GM12878 (cell line): ENCODE measurements around the gene TFF2. TPM values are rescaled to one million over a fixed set of nuclear protein-coding genes. Genes with fewer than 3 reads are reported as not detected.

ENCODE experiments used
- ATAC-seq: fragments of 200-7000 bp; cut with Tn5 transposase; 3 replicates; pipeline ENCODE4 v1.9.1; 2020; ENCODE audit warnings: mild to moderate bottlenecking, moderate library complexity
- BruUV-seq: library from RNA; stranded (reverse); fragments of 400-500 nt; replicated peaks from 2 replicates; lab custom pipeline; 2021; lab: Mats Ljungman, UMichigan
- CTCF ChIA-PET: fragments of 300-600 bp; sonication (Branson Sonifier 250); formaldehyde crosslinking; extraction: SDS; loops from one replicate; lab custom pipeline; 2021; ENCODE audit warnings: inconsistent platforms; lab: Yijun Ruan, JAX
- POLR2A ChIA-PET: fragments of 350-600 bp; formaldehyde crosslinking; extraction: SDS; loops from one replicate; lab custom pipeline; 2021; ENCODE audit warnings: inconsistent platforms; lab: Charles Lee
- RAD21 ChIA-PET: fragments of 300-600 bp; sonication (Branson Sonifier 250); formaldehyde crosslinking; loops from one replicate; lab custom pipeline; 2023; ENCODE audit warnings: antibody characterized with exemption; ENCODE audit not compliant: unreplicated experiment; lab: Charles Lee
- SMC1A ChIA-PET: fragments of 300-600 bp; sonication (Branson Sonifier 250); formaldehyde crosslinking; loops from one replicate; lab custom pipeline; 2023; ENCODE audit not compliant: unreplicated experiment, uncharacterized antibody; lab: Charles Lee
- DNase-seq: peaks from one replicate; pipeline ENCODE4 v3.0.0-alpha.2; 2011; ENCODE audit warnings: low read depth, low spot score
- FAIRE-seq: peaks from 3 replicates; lab custom pipeline; 2011; peaks lifted over from hg19 to GRCh38; lab: Jason Lieb, UNC
- H2AFZ ChIP-seq: 2 replicates; pipeline ENCODE4 v1.6.0; 2011; ENCODE audit warnings: low read depth, low read length, control low read depth; ENCODE audit not compliant: control insufficient read depth
- H3K27ac ChIP-seq: 2 replicates; pipeline ENCODE4 v1.5.1; 2011; ENCODE audit warnings: control low read depth; ENCODE audit not compliant: control insufficient read depth, insufficient read depth
- H3K27me3 ChIP-seq, 2 experiments: replicated peaks in 1 of 2; 2 replicates each; pipeline versions ENCODE4 v1.6.0 to v1.6.1; 2011; ENCODE audit warnings: low read length in 1 of 2; ENCODE audit not compliant: control insufficient read depth in 2 of 2, insufficient read depth in 2 of 2
- H3K36me3 ChIP-seq, 2 experiments: 2 replicates each; pipeline ENCODE4 v1.5.1; 2011; ENCODE audit warnings: low read length in 1 of 2; ENCODE audit not compliant: control insufficient read depth in 2 of 2, insufficient read depth in 2 of 2
- H3K4me1 ChIP-seq: 2 replicates; pipeline ENCODE4 v1.6.1; 2011; ENCODE audit warnings: mild to moderate bottlenecking, low read length, moderate library complexity, mixed read lengths; ENCODE audit not compliant: control insufficient read depth, insufficient read depth
- H3K4me2 ChIP-seq: 2 replicates; pipeline ENCODE4 v1.6.0; 2011; ENCODE audit warnings: control low read depth; ENCODE audit not compliant: control insufficient read depth, insufficient read depth
- H3K4me3 ChIP-seq: fragments of 200-600 bp; sonication (generic); 2 replicates; pipeline ENCODE4 v1.5.1; 2016
- H3K79me2 ChIP-seq: 2 replicates; pipeline ENCODE4 v1.6.0; 2011; ENCODE audit warnings: low read length; ENCODE audit not compliant: control insufficient read depth, insufficient read depth
- H3K9ac ChIP-seq: 2 replicates; pipeline ENCODE4 v1.8.0; 2011; ENCODE audit warnings: low read length, control low read depth, mixed read lengths; ENCODE audit not compliant: control insufficient read depth, insufficient read depth
- H3K9me3 ChIP-seq: replicated peaks from 3 replicates; pipeline ENCODE4 v1.5.1; 2011; ENCODE audit warnings: mild to moderate bottlenecking, low read length; ENCODE audit not compliant: control insufficient read depth, insufficient read depth
- H4K20me1 ChIP-seq: 2 replicates; pipeline ENCODE4 v1.6.0; 2011; ENCODE audit not compliant: control insufficient read depth, insufficient read depth
- HCFC1 ChIP-seq: fragments of 150-350 bp; IDR thresholded peaks from 2 replicates; pipeline ENCODE4 v1.6.1; 2014; ENCODE audit warnings: low read length
- POLR2AphosphoS2 ChIP-seq: IDR thresholded peaks from 2 replicates; pipeline ENCODE4 v1.6.1; 2011; ENCODE audit warnings: low read depth, mild to moderate bottlenecking, low read length, improper control_type of control experiment, moderate library complexity
- RAD51 ChIP-seq: fragments of 450-650 bp; IDR thresholded peaks from 2 replicates; pipeline ENCODE4 v1.6.1; 2016; ENCODE audit warnings: moderate library complexity, mild to moderate bottlenecking, inconsistent platforms
- RB1 ChIP-seq: fragments of 450-650 bp; formaldehyde crosslinking; IDR thresholded peaks from 2 replicates; pipeline ENCODE4 v1.6.1; 2017; ENCODE audit warnings: mild to moderate bottlenecking, borderline replicate concordance
- SPI1 ChIP-seq: IDR thresholded peaks from 2 replicates; pipeline ENCODE4 v1.6.1; 2011; ENCODE audit warnings: low read depth, mild to moderate bottlenecking, low read length, moderate library complexity, borderline replicate concordance; ENCODE audit not compliant: insufficient read depth
- YBX1 ChIP-seq: fragments of 450-650 bp; IDR thresholded peaks from 2 replicates; pipeline ENCODE4 v1.6.1; 2016; ENCODE audit warnings: antibody characterized with exemption
- ZBTB11 ChIP-seq: fragments of 450-650 bp; formaldehyde crosslinking; IDR thresholded peaks from 2 replicates; pipeline ENCODE4 v1.5.0; 2022; ENCODE audit warnings: mild to moderate bottlenecking, missing genetic modification characterization
- WGBS: methylation state at CpG from one replicate; pipeline ENCODE4 v1.1.6; 2016; ENCODE audit warnings: low lambda C conversion rate; ENCODE audit not compliant: insufficient replicate concordance, insufficient coverage; ENCODE audit errors: missing lambda C conversion rate; 5-methylcytosine and 5-hydroxymethylcytosine counted together
- in situ Hi-C: fragments of 300-500 bp; cut with MboI; formaldehyde crosslinking; loops from 9 replicates; pipeline ENCODE4 v1.14.3; 2018; ENCODE audit warnings: mixed read lengths
- intact Hi-C: fragments of 100-400 bp; cut with micrococcal nuclease; formaldehyde crosslinking; loops from one replicate; pipeline ENCODE4 v1.14.2; 2022; ENCODE audit not compliant: unreplicated experiment
- polyA plus RNA-seq, 11 experiments: library from polyadenylated mRNA; depleted of rRNA in 4 of 11; unstranded in 6 of 11; stranded (reverse) in 5 of 11; fragments of >200 nt; fragmentation: Nextera tagmentation in 4 of 11; fragmentation: Illumina TruSeq in 1 of 11; extraction: Ambion mirVana in 4 of 11; extraction: Trizol in 1 of 11; gene quantifications; 1 replicate in 1 of 11; 2 replicates in 10 of 11; pipeline versions ENCODE4 v1.2.1 to v1.2.3, GENCODE V29; 2011 to 2016; ENCODE audit warnings: inconsistent platforms in 2 of 11, missing spikeins in 2 of 11, low read depth in 1 of 11
- total RNA-seq, 4 experiments: library from RNA; depleted of rRNA in 3 of 4; stranded (reverse); fragments of >200 nt in 3 of 4; fragmentation: Illumina TruSeq in 1 of 4; extraction: Trizol in 1 of 4; gene quantifications; 2 replicates each; pipeline versions ENCODE4 v1.2.1 to v1.2.3, GENCODE V29; 2013 to 2021
- TF ChIP-seq, protein P1 (sequence below): IDR thresholded peaks from 2 replicates; pipeline ENCODE4 v1.6.1; 2012; ENCODE audit warnings: mild to moderate bottlenecking, low read depth, low read length

TFF2 gene
- total and polyA plus RNA-seq, 10 of the 15 experiments (the other 5 are each of a cell fraction or from before 2014, with no cell fraction given): 0.56 TPM; not detected in 9

DNA sequence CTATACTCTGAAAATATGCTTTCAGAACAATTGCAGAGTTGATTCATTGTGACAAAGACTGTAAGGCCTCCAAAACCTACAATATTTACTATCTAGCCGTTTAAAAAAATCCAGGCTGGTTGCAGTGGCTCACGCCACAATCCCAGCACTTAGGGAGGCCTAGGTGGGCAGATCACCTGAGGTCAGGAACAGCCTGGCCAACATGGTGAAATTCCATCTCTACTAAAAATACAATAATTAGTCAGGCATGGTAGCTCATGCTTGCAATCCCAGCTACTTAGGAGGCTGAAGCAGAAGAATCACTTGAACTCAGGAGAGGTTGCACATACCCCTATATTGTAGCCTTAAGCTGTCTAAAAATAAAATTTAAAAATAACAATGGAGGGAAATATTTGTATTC, 5.3 kb upstream of the TFF2 start:
- no peak for TF ChIP-seq RB1
- in situ Hi-C loops: no loop called here
- Histone ChIP-seq H3K9me3 (peaks cover 18% of the 10 kb centered on the region), H3K4me3 (no peak overlapping the region), H3K27me3 (no peaks in the 10 kb centered on the region), H3K4me2 (no peak overlapping the region), H3K27ac (no peak overlapping the region), H4K20me1 (no peaks in the 10 kb centered on the region), H2AFZ (no peak overlapping the region), H3K9ac (no peak overlapping the region), H3K79me2 (no peaks in the 10 kb centered on the region), H3K4me1 (no peaks in the 10 kb centered on the region), H3K36me3 (no peaks in the 10 kb centered on the region)
- ChIA-PET POLR2A (no interaction called here), CTCF (no interaction called here), SMC1A (no interaction called here), RAD21 (no interaction called here)
- intact Hi-C loops: no loop called here
- DNase-seq (no peak), ATAC-seq (no peak), FAIRE-seq (no peak)
- no TSS peak for BruUV-seq
- 25% methylated on average over 2 of the region's 2 CpGs for WGBS

DNA sequence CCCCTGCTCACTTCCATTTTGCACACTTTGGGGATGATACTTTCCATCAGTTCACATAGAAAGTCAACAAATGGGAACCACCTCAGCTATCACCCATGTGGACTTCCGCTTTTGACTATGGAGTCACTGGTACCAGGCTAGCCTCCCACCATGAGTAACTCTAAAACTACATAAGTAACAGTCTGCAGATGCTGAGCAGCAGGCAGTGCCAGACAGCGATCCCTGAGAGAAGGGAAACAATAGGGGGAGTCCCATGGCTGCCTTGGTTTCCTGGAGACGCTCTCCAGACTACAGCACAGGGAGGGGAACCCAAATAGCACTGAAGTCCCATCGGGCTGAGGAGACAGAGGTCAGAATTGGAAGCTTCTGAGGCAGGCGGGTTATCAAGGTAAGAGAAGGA, 2.8 kb upstream of the TFF2 start:
- no peak for DNase-seq
- CTCF ChIA-PET: no interaction called here
- no peak overlapping the region; the same call in 1 of the 2 replicates for H2AFZ ChIP-seq
- H3K27me3 ChIP-seq: no peaks in the 10 kb centered on the region
- no peak overlapping the region for H3K4me2 ChIP-seq
- no peak for FAIRE-seq
- H3K4me1 ChIP-seq: no peaks in the 10 kb centered on the region
- no peaks in the 10 kb centered on the region for H4K20me1 ChIP-seq
- no peak overlapping the region for H3K27ac ChIP-seq
- no peak overlapping the region for H3K9ac ChIP-seq
- no peak overlapping the region for H3K4me3 ChIP-seq
- BruUV-seq: no TSS peak
- WGBS: 24% methylated on average over 5 of the region's 5 CpGs
- SMC1A ChIA-PET: interaction anchor here (0.8 kb wide), 1 partner anchor 17 kb away, joined by 3 read pairs; no protein-coding TSS in a partner anchor
- RAD21 ChIA-PET: no interaction called here
- no peaks in the 10 kb centered on the region for H3K79me2 ChIP-seq
- ATAC-seq: no peak; the same call in 2 of the 3 replicates
- peaks cover 15% of the 10 kb centered on the region; the same call in 2 of the 3 replicates for H3K9me3 ChIP-seq
- intact Hi-C loops: no loop called here
- in situ Hi-C loops: no loop called here
- no peaks in the 10 kb centered on the region for H3K36me3 ChIP-seq
- POLR2A ChIA-PET: interaction anchor here (0.6 kb wide), 1 partner anchor 416 kb away, joined by 3 read pairs; no protein-coding TSS in a partner anchor
- TF ChIP-seq HCFC1 (no peak), ZBTB11 (CRISPR knock-in tag) (no peak), SPI1 (peak; percentile 38; the same call in 1 of the 2 replicates), POLR2AphosphoS2 (no peak), RAD51 (no peak), YBX1 (no peak)
- TF ChIP-seq, protein P1, sequence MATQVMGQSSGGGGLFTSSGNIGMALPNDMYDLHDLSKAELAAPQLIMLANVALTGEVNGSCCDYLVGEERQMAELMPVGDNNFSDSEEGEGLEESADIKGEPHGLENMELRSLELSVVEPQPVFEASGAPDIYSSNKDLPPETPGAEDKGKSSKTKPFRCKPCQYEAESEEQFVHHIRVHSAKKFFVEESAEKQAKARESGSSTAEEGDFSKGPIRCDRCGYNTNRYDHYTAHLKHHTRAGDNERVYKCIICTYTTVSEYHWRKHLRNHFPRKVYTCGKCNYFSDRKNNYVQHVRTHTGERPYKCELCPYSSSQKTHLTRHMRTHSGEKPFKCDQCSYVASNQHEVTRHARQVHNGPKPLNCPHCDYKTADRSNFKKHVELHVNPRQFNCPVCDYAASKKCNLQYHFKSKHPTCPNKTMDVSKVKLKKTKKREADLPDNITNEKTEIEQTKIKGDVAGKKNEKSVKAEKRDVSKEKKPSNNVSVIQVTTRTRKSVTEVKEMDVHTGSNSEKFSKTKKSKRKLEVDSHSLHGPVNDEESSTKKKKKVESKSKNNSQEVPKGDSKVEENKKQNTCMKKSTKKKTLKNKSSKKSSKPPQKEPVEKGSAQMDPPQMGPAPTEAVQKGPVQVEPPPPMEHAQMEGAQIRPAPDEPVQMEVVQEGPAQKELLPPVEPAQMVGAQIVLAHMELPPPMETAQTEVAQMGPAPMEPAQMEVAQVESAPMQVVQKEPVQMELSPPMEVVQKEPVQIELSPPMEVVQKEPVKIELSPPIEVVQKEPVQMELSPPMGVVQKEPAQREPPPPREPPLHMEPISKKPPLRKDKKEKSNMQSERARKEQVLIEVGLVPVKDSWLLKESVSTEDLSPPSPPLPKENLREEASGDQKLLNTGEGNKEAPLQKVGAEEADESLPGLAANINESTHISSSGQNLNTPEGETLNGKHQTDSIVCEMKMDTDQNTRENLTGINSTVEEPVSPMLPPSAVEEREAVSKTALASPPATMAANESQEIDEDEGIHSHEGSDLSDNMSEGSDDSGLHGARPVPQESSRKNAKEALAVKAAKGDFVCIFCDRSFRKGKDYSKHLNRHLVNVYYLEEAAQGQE: no peak
